Sigmoid colon (tissue), 7 donors: ENCODE results near the gene FBXL4. TPM values are rescaled to one million over a fixed set of nuclear protein-coding genes. Genes with fewer than 3 reads are reported as not detected.

Experiments used
- DNase-seq: peaks from one replicate; pipeline ENCODE4 v3.0.0-alpha.2; 2019
- H3K27ac ChIP-seq, 4 donors: fragments of 200-600 bp; sonication (generic); one replicate each; pipeline ENCODE4 v1.5.1; 2016 to 2019; ENCODE audit warnings: mild to moderate bottlenecking in 1 of 4
- H3K27me3 ChIP-seq, 3 donors: fragments of 200-600 bp; sonication (generic); one replicate each; pipeline ENCODE4 v1.5.1; 2019; ENCODE audit warnings: mild to moderate bottlenecking in 1 of 3
- H3K36me3 ChIP-seq, 4 donors: fragments of 200-600 bp; sonication (generic); one replicate each; pipeline ENCODE4 v1.5.1; 2016 to 2019
- H3K4me1 ChIP-seq, 4 donors: fragments of 200-600 bp; sonication (generic); one replicate each; pipeline ENCODE4 v1.5.1; 2017 to 2019
- H3K4me3 ChIP-seq, 4 donors: fragments of 200-600 bp; sonication (generic); one replicate each; pipeline ENCODE4 v1.5.1; 2017 to 2019; ENCODE audit warnings: mild to moderate bottlenecking in 2 of 4, moderate library complexity in 1 of 4
- H3K9me3 ChIP-seq, 4 donors: fragments of 200-600 bp in 3 of 4; sonication (generic) in 3 of 4; one replicate each; pipeline versions ENCODE4 v1.5.1 to v1.6.1; 2013 to 2019
- EP300 ChIP-seq, 4 donors: sonication (generic); formaldehyde crosslinking; IDR thresholded peaks; one replicate each; pipeline ENCODE4 v1.6.1; 2017; ENCODE audit warnings: antibody characterized with exemption in 4 of 4
- POLR2A ChIP-seq, 2 donors: fragments of 450-650 bp; IDR thresholded peaks; one replicate each; pipeline ENCODE4 v1.6.1; 2016; ENCODE audit warnings: antibody characterized with exemption in 2 of 2, mild to moderate bottlenecking in 2 of 2, moderate library complexity in 2 of 2
- POLR2AphosphoS5 ChIP-seq, 4 donors: sonication (generic); formaldehyde crosslinking; IDR thresholded peaks; one replicate each; pipeline ENCODE4 v1.6.1; 2017; ENCODE audit warnings: antibody characterized with exemption in 4 of 4
- WGBS, 2 donors: extraction: QIAGEN DNeasy Blood & Tissue Kit; methylation state at CpG; one replicate each; pipeline ENCODE4 v1.1.7; 2013; 5-methylcytosine and 5-hydroxymethylcytosine counted together
- intact Hi-C: fragments of 100-400 bp; cut with DNase I; formaldehyde crosslinking; loops from one replicate; pipeline ENCODE4 v1.15.1; 2023
- polyA plus RNA-seq, 3 donors: library from polyadenylated mRNA; stranded (reverse); fragments of 200-250 nt; gene quantifications; one replicate each; pipeline ENCODE4 v1.2.3, GENCODE V29; 2013
- total RNA-seq, 4 donors: library from RNA; depleted of rRNA; stranded (reverse); fragments of >200 nt; gene quantifications; one replicate each; pipeline ENCODE4 v1.1.0, GENCODE V29; 2016
- TF ChIP-seq, protein P1 (sequence below), 4 experiments: fragments of 450-650 bp in 3 of 4; fragments of 200-600 bp in 1 of 4; IDR thresholded peaks; one replicate each; pipeline ENCODE4 v1.5.1; 2016 to 2019; ENCODE audit warnings: antibody characterized with exemption in 4 of 4, mild to moderate bottlenecking in 3 of 4, moderate library complexity in 2 of 4
- donor health status: healthy with polysubstance abuse.
- donor health status: Bipolar disorder and iron deficiency.
- donor health status: healthy.

Gene FBXL4
- total and polyA plus RNA-seq, 7 donors = 2.4 to 31.4 (median 19.1) TPM

DNA sequence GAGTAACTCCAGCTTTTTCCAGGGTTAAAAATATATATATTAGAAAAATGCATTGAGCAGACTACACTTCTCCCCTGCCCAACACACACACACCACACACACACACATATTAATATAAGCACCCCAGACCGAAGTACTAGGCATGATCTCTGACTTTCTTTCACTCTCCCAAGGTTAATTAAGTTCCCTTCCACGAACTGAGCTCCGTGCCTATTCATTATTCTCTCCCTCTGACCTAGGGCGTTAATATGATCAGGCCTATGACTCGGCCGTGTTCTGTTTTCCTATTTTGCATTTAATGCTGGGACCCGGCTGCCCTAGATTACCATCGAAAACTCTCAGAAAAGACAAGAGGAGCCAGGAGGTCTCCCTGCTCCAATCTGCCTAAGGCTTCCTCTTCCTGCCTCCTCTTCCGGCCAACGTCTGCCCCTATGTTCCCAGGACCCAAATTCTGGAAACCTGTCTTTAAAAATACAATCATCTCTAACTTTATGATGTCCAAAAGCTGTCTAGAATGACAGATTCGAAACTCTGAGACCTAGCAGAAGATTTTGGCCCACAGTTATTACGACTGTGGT, 119.4 kb downstream of the FBXL4 start:
- Histone ChIP-seq H3K27me3 (peaks cover 91 to 100% (median 93%) of the 10 kb centered on the region in 3 donors), H3K9me3 (no peaks in the 10 kb centered on the region), H3K27ac (no peak overlapping the region), H3K4me3 (no peak overlapping the region), H3K36me3 (no peaks in the 10 kb centered on the region), H3K4me1 (peaks cover 0 to 53% (median 47%) of the 10 kb centered on the region in 4 donors)
- 7% methylated on average over 12 of the region's 12 CpGs for WGBS, 2 donors
- intact Hi-C loops = no loop called here
- DNase-seq = no peak
- TF ChIP-seq, protein P1, sequence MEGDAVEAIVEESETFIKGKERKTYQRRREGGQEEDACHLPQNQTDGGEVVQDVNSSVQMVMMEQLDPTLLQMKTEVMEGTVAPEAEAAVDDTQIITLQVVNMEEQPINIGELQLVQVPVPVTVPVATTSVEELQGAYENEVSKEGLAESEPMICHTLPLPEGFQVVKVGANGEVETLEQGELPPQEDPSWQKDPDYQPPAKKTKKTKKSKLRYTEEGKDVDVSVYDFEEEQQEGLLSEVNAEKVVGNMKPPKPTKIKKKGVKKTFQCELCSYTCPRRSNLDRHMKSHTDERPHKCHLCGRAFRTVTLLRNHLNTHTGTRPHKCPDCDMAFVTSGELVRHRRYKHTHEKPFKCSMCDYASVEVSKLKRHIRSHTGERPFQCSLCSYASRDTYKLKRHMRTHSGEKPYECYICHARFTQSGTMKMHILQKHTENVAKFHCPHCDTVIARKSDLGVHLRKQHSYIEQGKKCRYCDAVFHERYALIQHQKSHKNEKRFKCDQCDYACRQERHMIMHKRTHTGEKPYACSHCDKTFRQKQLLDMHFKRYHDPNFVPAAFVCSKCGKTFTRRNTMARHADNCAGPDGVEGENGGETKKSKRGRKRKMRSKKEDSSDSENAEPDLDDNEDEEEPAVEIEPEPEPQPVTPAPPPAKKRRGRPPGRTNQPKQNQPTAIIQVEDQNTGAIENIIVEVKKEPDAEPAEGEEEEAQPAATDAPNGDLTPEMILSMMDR (IDR thresholded peaks at IDR 0.05) = no peak
- TF ChIP-seq POLR2AphosphoS5 (IDR thresholded peaks at IDR 0.05) (no peak), POLR2A (IDR thresholded peaks at IDR 0.05) (no peak), EP300 (IDR thresholded peaks at IDR 0.05) (no peak)

DNA sequence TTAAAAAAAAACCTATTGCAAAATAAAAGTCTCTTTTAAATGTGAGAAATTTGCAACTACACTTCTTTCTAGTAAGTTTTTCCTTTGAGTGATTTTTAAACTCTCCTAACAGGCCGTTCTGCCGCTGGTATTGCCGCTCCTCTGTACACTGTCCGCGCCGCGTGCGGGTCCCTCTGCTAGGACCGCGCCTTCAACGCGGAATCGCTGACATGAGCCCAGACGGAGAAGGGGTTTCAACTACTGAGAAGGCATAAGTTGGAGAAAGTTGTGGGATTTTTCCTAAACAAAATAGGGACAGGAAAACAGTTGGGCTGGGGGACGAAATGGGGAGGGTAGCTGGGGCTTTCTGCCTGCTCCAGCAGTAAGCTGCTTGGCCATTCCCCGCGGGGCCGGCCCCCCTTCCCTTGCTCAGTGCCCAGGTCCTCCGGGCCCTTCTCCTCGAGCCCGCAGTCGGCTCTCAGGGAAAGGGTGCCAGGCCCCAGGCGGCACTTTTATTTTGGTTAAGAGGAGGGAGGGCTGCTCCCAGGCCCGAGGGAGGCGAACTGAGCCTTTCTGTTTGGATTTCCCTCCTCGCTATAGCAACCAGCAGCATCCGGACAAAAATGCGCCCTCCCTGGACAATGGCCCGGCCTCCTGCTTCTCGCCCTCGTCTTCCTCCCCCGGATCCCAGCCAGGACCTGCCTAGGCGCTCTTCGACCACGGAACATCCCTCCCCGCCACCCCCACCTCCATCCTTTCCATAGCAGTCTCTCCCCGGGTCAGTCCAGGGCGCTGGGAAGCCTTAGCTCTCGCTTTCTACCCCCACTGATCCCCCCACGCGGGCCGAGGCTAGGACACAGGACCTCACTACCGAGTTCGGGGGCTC, 120.2 kb downstream of the FBXL4 start:
- no peak overlapping the region for H3K4me3 ChIP-seq
- peaks cover 0 to 46% (median 39%) of the 10 kb centered on the region in 4 donors for H3K4me1 ChIP-seq
- peak in 1 of 4 donors; percentile 5 for TF ChIP-seq POLR2AphosphoS5 (IDR thresholded peaks at IDR 0.05)
- TF ChIP-seq, protein P1 (IDR thresholded peaks at IDR 0.05) = no peak
- peaks cover 90 to 99% (median 90%) of the 10 kb centered on the region in 3 donors for H3K27me3 ChIP-seq
- 7 to 10% methylated on average over 44 of the region's 44 CpGs for WGBS, 2 donors
- intact Hi-C loops = no loop called here
- no peak for DNase-seq
- no peaks in the 10 kb centered on the region for H3K9me3 ChIP-seq
- no peak overlapping the region for H3K27ac ChIP-seq
- no peaks in the 10 kb centered on the region for H3K36me3 ChIP-seq

DNA sequence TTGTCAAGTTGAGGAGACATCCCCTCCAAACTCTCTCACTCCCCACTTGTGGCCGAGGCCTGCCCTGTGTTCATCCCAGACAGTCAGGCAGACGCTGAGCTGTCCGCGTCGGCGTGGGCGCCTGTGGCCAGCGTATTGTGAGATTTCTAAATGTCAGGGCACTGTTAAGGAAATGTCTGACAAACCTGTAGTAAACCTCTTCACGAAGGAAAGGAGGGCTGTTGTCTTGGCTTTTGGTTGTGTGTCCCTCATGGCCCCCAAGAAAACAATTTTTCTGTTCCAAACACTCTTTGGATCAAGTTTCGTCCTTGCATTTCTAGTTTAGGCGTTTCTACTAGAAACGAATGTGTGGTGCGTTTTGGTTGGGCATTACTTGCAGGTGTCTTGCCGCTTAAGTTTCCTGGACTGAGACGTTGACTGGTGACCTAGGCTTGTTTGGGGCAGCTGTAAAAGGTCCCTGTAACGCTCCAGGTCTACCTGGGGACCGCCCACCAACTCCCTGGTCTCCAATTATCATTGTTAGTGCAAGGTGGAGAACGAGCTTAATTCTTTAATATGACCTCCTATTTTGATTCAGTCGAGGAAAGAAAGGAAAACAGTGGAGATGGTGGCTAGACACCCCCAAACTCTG, 122.0 kb downstream of the FBXL4 start:
- intact Hi-C loops = no loop called here
- TF ChIP-seq POLR2AphosphoS5 (IDR thresholded peaks at IDR 0.05) (no peak), EP300 (IDR thresholded peaks at IDR 0.05) (no peak), POLR2A (IDR thresholded peaks at IDR 0.05) (no peak)
- TF ChIP-seq, protein P1 (IDR thresholded peaks at IDR 0.05) = no peak
- H3K9me3 ChIP-seq = no peaks in the 10 kb centered on the region
- no peak for DNase-seq
- no peaks in the 10 kb centered on the region for H3K36me3 ChIP-seq
- H3K27me3 ChIP-seq = peaks cover 72 to 91% (median 73%) of the 10 kb centered on the region in 3 donors
- H3K4me1 ChIP-seq = peaks cover 0 to 28% (median 24%) of the 10 kb centered on the region in 4 donors
- H3K27ac ChIP-seq = no peak overlapping the region
- no peak overlapping the region for H3K4me3 ChIP-seq
- 6 to 14% methylated on average over 19 of the region's 19 CpGs for whole genome bisulfite sequencing, 2 donors

DNA sequence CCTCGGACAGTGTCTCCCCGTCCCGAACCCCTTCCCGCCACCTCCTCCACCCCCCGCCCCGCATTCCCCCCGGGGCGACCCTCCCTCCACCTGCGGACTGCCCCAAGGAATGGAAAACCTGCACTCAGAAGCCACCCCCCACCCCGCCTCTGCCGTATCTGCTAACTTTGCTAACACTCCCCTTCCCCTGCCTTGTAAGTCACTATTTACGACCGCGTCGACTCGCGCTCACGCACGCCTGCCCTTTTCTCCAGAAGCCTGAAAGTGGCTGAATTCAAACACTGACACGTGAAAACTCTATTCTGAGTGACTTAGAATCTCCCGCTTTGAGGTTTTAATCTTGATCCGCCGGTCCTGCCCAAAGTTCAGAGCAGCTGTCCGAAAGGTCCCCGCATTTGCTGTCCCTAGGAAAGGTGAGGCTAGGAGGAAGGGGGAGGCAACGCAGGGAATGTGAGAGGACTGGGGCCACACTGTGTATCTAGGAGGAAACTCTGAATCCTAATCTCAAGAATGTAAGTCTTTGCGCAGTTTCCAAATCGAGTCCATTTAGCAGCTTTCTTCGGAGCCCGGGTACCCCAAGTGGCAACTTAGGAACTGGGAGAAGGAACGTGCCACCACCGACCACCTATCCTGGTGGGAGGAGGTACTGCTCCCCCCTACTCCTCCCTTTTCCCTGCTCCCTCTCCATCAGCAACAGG, 122.7 kb downstream of the FBXL4 start:
- 4 to 7% methylated on average over 32 of the region's 32 CpGs for WGBS, 2 donors
- no peak for DNase-seq
- H3K36me3 ChIP-seq = no peaks in the 10 kb centered on the region
- no peak overlapping the region for H3K27ac ChIP-seq
- peaks cover 66 to 84% (median 66%) of the 10 kb centered on the region in 3 donors for H3K27me3 ChIP-seq
- no peak for TF ChIP-seq POLR2A (IDR thresholded peaks at IDR 0.05)
- no peak for TF ChIP-seq POLR2AphosphoS5 (IDR thresholded peaks at IDR 0.05)
- TF ChIP-seq, protein P1 (IDR thresholded peaks at IDR 0.05) = no peak
- TF ChIP-seq EP300 (IDR thresholded peaks at IDR 0.05) = no peak
- peaks cover 0 to 28% (median 24%) of the 10 kb centered on the region in 4 donors for H3K4me1 ChIP-seq
- H3K4me3 ChIP-seq = no peak overlapping the region
- H3K9me3 ChIP-seq = no peaks in the 10 kb centered on the region
- intact Hi-C loops = no loop called here
